ENCODE measurements around the gene ANXA8. TPM values are rescaled to one million over a fixed set of nuclear protein-coding genes. Genes with fewer than 3 reads are reported as not detected.

ANXA8 gene
- total RNA-seq, 4 donors from 2014 or later, result 0.47 to 7.3 TPM; not detected in 2

GRCh38 chr10:47449979-47450378, 33.9 kb downstream of the ANXA8 start:
- no peak overlapping the region for H3K4me3 ChIP-seq
- H3K27ac ChIP-seq, result no peak overlapping the region
- H3K4me1 ChIP-seq, result no peaks in the 10 kb centered on the region
- WGBS, 2 donors (ENCODE audit: low coverage in 1 of 2), result 64 to 70% methylated on average over 2 to 3 of the region's 10 CpGs
- H3K36me3 ChIP-seq, result no peaks in the 10 kb centered on the region
- no peaks in the 10 kb centered on the region for H3K27me3 ChIP-seq
- TF ChIP-seq POLR2A (IDR thresholded peaks at IDR 0.05) (no peak), POLR2AphosphoS5 (IDR thresholded peaks at IDR 0.05) (no peak), EP300 (IDR thresholded peaks at IDR 0.05) (no peak)
- TF ChIP-seq, protein P1, sequence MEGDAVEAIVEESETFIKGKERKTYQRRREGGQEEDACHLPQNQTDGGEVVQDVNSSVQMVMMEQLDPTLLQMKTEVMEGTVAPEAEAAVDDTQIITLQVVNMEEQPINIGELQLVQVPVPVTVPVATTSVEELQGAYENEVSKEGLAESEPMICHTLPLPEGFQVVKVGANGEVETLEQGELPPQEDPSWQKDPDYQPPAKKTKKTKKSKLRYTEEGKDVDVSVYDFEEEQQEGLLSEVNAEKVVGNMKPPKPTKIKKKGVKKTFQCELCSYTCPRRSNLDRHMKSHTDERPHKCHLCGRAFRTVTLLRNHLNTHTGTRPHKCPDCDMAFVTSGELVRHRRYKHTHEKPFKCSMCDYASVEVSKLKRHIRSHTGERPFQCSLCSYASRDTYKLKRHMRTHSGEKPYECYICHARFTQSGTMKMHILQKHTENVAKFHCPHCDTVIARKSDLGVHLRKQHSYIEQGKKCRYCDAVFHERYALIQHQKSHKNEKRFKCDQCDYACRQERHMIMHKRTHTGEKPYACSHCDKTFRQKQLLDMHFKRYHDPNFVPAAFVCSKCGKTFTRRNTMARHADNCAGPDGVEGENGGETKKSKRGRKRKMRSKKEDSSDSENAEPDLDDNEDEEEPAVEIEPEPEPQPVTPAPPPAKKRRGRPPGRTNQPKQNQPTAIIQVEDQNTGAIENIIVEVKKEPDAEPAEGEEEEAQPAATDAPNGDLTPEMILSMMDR (IDR thresholded peaks at IDR 0.05), result no peak
- peaks cover 0 to 22% (median 0%) of the 10 kb centered on the region in 3 donors for H3K9me3 ChIP-seq
- no peak for ATAC-seq

GRCh38 chr10:47449102-47449978, 34.6 kb downstream of the ANXA8 start:
- no peak overlapping the region for H3K4me3 ChIP-seq
- 83% methylated on average over 2 of the region's 9 CpGs; no CpG with 5 or more reads in 1 of the 2 donors for WGBS, 2 donors (ENCODE audit: low coverage in 1 of 2)
- no peaks in the 10 kb centered on the region for H3K36me3 ChIP-seq
- no peaks in the 10 kb centered on the region for H3K27me3 ChIP-seq
- ATAC-seq, result no peak
- peaks cover 0 to 29% (median 0%) of the 10 kb centered on the region in 3 donors for H3K9me3 ChIP-seq
- no peaks in the 10 kb centered on the region for H3K4me1 ChIP-seq
- TF ChIP-seq, protein P1 (IDR thresholded peaks at IDR 0.05), result no peak
- no peak for TF ChIP-seq POLR2A (IDR thresholded peaks at IDR 0.05)
- no peak for TF ChIP-seq POLR2AphosphoS5 (IDR thresholded peaks at IDR 0.05)
- TF ChIP-seq EP300 (IDR thresholded peaks at IDR 0.05), result no peak
- H3K27ac ChIP-seq, result no peak overlapping the region

DNA sequence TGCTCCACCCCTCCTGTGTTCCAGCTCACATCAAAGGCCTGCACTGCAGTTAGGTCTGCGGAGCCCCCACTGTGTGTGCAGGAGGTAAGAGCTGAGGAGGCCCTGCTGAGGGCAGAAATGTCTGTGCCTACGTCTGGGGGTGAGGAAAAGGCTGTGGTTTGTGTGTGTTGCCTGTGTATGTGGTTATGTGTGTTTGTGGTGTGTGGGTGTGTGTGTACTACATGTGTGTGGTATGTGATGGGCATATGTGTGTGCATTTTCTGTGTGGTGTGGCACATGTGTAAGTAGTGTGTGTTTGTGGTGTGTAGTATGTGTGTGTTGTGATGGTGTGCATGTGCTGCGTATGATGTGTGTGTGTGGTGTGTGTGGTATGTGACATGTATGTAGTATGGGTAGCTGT, 36.2 kb downstream of the ANXA8 start:
- Histone ChIP-seq H3K27me3 (no peaks in the 10 kb centered on the region), H3K27ac (no peak overlapping the region), H3K9me3 (peaks cover 0 to 35% (median 0%) of the 10 kb centered on the region in 3 donors), H3K36me3 (no peaks in the 10 kb centered on the region), H3K4me1 (no peaks in the 10 kb centered on the region), H3K4me3 (no peak overlapping the region)
- ATAC-seq, result no peak
- 85% methylated on average over 2 of the region's 3 CpGs; no CpG with 5 or more reads in 1 of the 2 donors for WGBS, 2 donors (ENCODE audit: low coverage in 1 of 2)
- TF ChIP-seq POLR2AphosphoS5 (IDR thresholded peaks at IDR 0.05) (no peak), POLR2A (IDR thresholded peaks at IDR 0.05) (no peak), EP300 (IDR thresholded peaks at IDR 0.05) (no peak)
- TF ChIP-seq, protein P1 (IDR thresholded peaks at IDR 0.05), result no peak

DNA sequence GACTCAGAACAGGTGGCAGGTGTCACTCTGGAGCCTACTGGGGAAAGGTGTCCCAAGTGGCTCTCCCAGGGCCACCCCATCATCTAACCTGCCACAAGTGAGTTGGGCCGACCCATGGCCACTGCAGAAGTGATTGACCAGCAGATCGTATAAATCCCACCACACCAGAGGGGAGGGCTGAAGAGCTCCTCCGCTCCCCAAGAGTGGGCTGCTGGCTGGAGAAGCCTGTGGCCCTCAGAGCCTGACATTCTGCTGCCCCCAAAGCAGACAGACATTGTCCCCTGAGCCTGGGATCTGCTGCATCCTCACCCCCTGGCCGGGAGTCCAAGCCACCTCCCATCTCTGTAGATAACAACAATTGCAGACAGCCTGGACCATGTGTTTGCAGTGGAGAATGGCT, 36.7 kb downstream of the ANXA8 start:
- Histone ChIP-seq H3K27me3 (no peaks in the 10 kb centered on the region), H3K4me1 (no peaks in the 10 kb centered on the region), H3K4me3 (no peak overlapping the region), H3K27ac (no peak overlapping the region), H3K36me3 (no peaks in the 10 kb centered on the region), H3K9me3 (peaks cover 0 to 35% (median 0%) of the 10 kb centered on the region in 3 donors)
- no peak for ATAC-seq
- no CpG with 5 or more reads among the region's 4 CpGs for WGBS, 2 donors (ENCODE audit: low coverage in 1 of 2)
- TF ChIP-seq POLR2A (IDR thresholded peaks at IDR 0.05) (no peak), EP300 (IDR thresholded peaks at IDR 0.05) (no peak), POLR2AphosphoS5 (IDR thresholded peaks at IDR 0.05) (no peak)
- TF ChIP-seq, protein P1 (IDR thresholded peaks at IDR 0.05), result no peak

DNA sequence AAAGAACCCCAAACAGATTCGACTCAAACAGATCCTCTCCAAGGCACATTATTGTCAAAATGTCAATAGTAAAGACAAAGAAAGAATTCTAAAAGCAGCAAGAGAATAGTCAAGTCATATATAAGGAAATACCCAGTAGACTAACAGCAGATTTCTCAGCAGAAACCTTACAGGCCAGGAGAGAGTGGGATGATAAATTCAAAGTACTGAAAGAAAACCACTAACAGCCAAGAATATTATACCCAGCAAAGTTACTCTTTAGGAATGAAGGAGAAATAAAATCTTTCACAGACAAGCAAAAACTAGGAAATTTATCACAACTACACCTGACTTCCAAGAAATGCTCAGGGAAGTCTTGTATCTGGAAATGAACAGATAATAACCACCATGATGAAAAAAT, 38.2 kb downstream of the ANXA8 start:
- ATAC-seq, result no peak
- no peak for TF ChIP-seq POLR2AphosphoS5 (IDR thresholded peaks at IDR 0.05)
- 64 to 100% methylated on average over 1 of the region's 1 CpG for WGBS, 2 donors (ENCODE audit: low coverage in 1 of 2)
- Histone ChIP-seq H3K36me3 (no peaks in the 10 kb centered on the region), H3K4me3 (no peak overlapping the region), H3K9me3 (peaks cover 0 to 35% (median 0%) of the 10 kb centered on the region in 3 donors), H3K27ac (no peak overlapping the region), H3K27me3 (peaks cover 5% of the 10 kb centered on the region), H3K4me1 (no peaks in the 10 kb centered on the region)
